Activated T-cell treated with anti-CD3 and anti-CD28 coated beads for 1 hour (primary cell): ENCODE results near the gene EP400.
"Not testable (repeated sequence)": the region's sequence is repeated elsewhere in the genome, so short reads cannot be mapped to it uniquely, and the experiment has no call there.

Source experiments
- DNase-seq: peaks from one replicate; pipeline ENCODE4 v3.0.0-alpha.2; 2020; ENCODE audit warnings: low read depth

The EP400 gene

GRCh38 chr12:131948713-131949430 is 870 bp upstream of the EP400 start:
- not testable (repeated sequence) for DNase-seq

DNA sequence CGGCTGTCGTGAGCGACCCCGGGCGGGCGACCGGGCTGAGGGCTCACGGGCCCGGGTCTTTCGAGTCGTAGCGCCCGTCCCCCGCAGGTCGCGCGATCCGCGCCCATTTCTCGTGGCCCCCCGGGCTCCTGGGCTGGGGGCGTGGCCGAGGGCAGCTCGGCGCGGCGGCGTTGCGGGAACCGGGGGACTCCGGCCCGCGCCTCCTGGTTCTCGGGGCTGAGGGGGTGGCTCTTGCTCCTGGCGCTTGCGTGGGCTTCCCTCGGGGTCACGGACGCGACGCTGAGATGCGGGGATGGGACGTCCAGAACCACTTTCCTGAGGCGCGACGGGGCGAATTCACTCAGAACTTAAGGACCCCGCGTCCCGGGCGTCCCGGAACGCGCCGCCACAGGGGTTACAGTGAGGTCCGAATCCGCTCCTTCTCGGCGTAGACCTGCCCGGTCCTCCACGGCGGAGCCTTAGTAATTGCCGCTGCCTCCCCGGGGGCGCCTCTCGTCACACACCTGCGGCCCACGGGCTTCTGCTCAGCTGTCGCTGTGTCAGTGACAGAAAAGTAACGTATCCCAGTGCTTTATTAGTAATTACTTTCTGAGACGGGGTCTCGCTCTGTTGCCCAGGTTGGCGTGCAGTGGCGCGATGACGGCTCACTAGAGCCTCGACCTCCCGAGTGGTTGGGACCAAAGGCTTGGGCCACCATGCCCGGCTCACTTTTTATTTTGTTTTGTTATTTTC is 606 bp downstream of the EP400 start:
- DNase-seq = no peak

GRCh38 chr12:131953810-131954209 is 4.1 kb downstream of the EP400 start:
- DNase-seq = not testable (repeated sequence)

DNA sequence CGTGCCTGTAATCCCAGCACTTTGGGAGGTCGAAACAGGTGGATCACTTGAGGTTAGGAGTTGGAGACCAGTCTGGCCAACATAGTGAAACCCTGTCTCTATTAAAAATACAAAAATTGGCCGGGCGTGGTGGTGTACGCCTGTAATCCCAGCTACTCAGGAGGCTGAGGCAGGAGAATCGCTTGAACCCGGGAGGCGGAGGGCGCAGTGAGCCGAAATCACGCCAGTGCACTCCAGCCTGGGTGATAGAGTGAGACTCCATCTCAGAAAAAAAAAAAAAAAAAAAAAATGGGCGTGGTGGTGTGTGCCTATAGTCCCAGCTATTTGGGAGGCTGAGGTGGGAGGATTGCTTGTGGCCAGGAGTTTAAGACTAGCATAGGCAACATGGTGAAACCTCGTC is 4.7 kb downstream of the EP400 start:
- not testable (repeated sequence) for DNase-seq

- no peak for DNase-seq
Observed at GRCh38 chr12:131959116-131959515, 9.4 kb downstream of the EP400 start.

- DNase-seq = no peak
Observed at GRCh38 chr12:131959641-131960589, 10.2 kb downstream of the EP400 start.

DNA sequence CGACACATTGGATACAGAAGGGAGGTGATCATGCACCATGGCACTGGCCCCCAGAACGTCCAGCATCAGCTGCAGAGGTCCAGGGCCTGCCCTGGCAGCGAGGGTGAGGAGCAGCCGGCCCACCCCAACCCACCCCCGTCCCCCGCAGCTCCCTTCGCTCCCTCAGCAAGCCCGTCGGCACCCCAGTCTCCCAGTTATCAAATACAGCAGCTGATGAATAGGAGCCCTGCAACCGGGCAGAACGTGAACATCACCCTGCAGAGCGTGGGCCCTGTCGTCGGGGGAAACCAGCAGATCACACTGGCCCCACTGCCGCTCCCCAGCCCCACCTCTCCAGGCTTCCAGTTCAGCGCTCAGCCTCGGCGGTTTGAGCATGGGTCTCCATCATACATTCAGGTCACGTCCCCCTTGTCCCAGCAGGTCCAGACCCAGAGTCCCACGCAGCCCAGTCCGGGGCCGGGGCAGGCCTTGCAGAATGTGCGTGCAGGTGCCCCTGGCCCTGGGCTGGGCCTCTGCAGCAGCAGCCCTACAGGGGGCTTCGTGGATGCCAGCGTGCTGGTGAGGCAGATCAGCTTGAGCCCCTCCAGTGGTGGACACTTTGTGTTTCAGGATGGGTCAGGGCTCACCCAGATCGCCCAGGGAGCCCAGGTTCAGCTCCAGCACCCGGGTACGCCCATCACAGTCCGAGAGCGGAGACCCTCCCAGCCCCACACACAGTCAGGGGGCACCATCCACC is 11.0 kb downstream of the EP400 start:
- not testable (repeated sequence) for DNase-seq

DNA sequence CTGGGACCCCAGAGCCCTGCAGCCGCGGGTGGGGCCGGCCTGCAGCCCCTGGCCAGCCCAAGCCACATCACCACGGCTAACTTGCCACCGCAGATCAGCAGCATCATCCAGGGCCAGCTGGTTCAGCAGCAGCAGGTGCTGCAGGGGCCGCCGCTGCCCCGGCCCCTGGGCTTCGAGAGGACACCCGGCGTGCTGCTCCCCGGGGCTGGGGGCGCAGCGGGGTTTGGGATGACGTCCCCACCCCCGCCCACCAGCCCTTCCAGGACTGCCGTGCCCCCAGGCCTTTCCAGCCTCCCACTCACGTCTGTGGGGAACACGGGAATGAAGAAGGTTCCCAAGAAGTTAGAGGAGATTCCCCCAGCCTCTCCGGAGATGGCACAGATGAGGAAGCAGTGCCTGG is 11.6 kb downstream of the EP400 start:
- not testable (repeated sequence) for DNase-seq

GRCh38 chr12:131962069-131962468 is 12.3 kb downstream of the EP400 start:
- no peak for DNase-seq

DNA sequence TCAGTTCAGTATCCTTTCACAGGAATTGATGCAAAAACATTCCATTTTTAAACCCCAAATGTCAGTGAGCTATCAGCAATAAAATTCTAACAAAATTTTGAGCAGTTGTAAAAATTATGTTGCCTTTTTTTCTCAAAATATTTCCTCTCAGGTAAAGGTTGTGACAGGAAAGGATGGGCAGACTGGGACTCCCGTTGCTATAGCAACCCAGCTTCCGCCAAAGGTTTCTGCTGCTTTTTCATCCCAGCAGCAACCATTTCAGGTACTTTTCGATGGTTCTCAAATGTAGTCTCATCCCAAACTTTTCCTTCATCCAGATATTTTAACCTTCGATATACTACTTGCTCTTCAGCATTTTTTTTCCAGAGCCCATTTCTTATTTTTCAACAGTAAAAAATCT is 13.6 kb downstream of the EP400 start:
- DNase-seq = no peak

- DNase-seq = no peak
Observed at GRCh38 chr12:131965073-131965472, 15.3 kb downstream of the EP400 start.

DNA sequence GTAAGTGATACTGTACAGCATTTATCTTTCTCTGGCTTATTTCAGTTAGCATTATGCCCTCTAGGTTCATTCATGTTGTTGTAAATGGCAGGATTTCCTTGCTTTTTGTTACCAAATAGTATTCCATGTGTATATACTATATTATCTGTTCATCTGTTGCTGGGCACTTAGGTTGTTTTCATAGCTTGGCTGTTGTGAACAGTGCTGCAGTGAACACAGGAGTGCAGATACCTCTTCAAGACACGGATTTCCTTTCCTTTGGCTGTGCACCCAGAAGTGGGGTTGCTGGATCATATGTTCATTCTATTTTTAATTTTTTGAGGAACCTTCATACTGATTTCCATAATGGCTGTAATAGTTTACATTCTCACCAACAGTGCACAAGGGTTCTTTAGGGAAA is 21.5 kb downstream of the EP400 start:
- DNase-seq = no peak

DNA sequence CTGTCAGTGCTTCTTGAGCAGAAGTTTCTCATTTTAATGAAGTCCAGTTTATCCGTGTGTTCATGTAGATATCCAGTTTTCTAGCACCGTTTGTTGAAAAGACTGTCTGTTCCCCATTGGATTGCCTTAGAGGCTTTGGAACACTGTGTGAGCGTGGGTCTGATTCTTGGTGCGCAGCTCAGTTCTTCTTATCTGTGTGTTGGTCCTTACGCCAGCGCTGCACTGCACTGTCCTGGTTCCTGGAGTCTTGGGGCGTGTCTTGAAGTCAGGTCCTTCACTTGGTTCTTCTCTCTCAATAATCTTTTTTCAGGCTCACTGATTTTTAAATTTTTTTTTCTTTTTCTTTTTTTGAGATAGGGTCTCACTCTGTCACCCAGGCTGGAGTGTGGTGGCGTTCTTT is 25.5 kb downstream of the EP400 start:
- DNase-seq = no peak

- no peak for DNase-seq
Observed at GRCh38 chr12:131979606-131980005, 29.9 kb downstream of the EP400 start.

DNA sequence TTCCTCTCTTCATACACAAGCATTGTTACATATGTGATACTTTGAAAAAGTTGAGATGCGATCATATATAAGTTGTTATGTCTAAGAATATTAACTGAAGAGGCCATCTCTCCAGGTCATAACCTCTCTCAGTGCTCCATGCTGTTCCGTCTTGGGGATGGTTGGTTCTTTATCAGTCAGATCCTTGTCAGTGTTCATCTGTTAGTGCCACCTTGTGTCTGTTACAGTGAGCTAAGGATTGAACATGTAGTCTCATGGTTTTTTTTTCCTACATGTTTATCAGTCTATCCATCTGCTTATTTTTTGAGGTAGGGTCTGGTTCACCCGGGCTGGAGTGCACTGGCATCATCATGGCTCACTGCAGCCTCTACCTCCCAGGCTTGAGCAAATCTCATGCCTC is 30.5 kb downstream of the EP400 start:
- DNase-seq = no peak

- DNase-seq = no peak
Observed at GRCh38 chr12:131981388-131981787, 31.6 kb downstream of the EP400 start.

- no peak for DNase-seq
Observed at GRCh38 chr12:131982041-131982440, 32.3 kb downstream of the EP400 start.

DNA sequence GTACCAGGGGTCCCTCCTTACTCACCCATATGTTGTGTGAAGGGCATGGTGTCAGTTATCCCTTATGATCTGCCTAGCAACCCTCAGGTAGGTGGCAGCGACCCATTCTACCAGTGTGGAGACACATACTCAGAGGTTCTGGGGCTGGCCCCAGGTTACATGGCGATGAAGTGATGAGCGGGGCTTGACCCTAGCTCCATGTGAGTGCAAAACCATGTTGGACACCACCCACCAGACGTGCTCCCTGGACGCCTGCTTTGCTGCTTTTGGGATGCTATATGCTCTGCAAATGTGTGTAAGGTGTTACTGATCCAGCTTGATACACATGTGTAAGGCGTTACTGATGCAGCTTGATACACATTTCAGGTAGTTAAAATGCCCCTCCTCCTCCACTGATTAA is 33.3 kb downstream of the EP400 start:
- no peak for DNase-seq

GRCh38 chr12:131983554-131983953 is 33.8 kb downstream of the EP400 start:
- no peak for DNase-seq

DNA sequence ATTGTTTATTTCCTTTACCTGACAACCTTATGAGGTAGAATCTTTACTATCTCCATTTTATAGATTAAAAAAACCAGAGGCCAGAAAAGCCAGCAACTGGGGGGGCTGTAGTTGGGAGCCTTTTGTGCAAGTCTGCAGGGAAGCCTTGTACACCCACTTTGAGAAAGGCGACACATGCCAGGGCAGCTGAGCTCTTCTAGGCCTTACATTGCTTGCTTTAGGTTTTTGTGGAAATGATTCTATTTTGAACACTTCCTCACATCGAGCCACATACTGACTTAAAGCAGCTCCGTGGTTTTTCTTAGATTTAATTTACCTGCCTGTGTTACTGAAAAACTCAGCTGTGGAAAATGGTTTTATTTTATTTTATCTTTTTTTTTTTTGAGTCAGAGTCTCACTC is 34.6 kb downstream of the EP400 start:
- DNase-seq = no peak

DNA sequence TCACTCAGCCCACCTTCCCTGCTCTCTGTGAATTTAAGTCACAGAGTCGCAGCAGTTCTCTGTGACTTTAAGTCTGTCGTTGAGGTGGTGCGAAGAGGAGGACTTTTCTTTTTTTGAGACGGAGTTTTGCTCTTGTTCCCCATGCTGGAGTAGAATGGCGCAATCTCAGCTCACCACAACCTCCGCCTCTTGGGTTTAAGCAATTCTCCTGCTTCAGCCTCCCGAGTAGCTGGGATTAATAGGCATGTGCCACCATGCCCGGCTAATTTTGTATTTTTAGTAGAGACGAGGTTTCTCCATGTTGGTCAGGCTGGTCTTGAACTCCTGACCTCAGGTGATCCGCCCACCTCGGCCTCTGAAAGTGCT is 35.8 kb downstream of the EP400 start:
- not testable (repeated sequence) for DNase-seq

DNA sequence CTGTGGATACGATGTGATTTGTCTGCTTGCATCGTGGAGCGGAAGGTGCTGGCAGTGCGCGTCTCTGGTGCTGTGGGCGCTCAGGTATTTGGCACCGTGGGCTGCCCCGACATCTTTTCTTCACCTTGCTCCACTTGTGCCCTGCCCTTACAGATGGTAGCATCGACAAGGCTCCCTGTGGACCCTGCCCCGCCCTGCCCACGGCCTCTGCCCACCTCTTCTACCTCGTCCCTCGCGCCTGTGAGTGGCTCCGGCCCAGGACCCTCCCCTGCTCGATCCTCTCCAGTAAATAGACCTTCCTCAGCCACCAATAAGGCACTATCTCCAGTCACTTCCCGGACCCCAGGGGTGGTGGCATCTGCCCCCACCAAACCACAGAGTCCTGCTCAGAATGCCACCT is 36.6 kb downstream of the EP400 start:
- DNase-seq = no peak
